Measurements from ENCODE around the gene CLDN9. TPM values are rescaled to one million over a fixed set of nuclear protein-coding genes. Genes with fewer than 3 reads are reported as not detected.

The CLDN9 gene
- total RNA-seq, 2 donors from 2014 or later: 4.7 to 11.2 TPM

DNA sequence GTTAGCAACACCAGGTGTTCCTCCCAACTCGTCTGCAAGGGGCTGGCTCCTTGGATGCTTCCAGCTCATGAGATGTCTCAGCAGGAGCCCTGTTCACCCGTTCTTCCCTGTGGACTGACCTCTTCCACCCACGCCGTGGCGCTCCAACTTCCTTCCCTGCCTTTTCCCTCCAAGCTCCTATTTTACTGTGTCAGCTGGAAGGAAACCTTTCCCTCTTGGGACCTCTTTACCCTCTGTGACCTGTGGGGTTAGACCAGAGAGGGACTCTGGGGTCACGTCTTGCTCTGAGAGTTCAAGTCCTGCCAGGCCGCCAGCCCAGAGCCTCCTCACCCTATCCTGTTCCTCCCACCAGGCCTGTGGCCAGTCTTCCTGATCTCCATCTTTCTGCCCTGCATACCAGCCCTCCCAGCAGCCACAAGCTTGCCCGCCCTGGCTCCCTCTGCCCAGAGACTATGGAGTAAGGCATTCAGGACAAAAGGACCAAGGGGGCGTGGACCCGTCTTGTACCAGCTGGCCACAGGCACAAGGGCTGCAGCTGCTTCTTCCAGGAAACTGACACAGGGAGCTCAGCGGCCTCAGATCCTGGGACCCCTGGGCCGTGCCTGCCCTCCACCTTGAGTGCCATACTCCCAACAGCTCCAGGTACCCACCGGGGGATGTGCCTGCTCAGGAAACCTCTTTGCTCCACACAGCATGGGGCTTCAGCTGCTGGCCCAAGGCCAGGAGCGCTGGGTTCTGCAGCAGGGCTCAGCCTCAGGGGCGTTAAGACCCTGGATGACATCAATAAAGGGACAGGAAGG lies 40.5 kb upstream of the CLDN9 start:
- no peak overlapping the region for H3K27ac ChIP-seq
- ATAC-seq (no peak), DNase-seq (no peak)
- no peaks in the 10 kb centered on the region for H3K36me3 ChIP-seq (replicated peaks in 1 of 2; ENCODE audit: insufficient read depth in 1 of 2, low read depth in 2 of 2)
- H3K9me3 ChIP-seq: no peaks in the 10 kb centered on the region
- H3K4me1 ChIP-seq: peaks cover 48% of the 10 kb centered on the region
- intact Hi-C loops (cut with DNase I): no loop called here
- H3K27me3 ChIP-seq: peaks cover 0 to 13% of the 10 kb centered on the region in 2 donors
- no peak overlapping the region for H3K4me3 ChIP-seq
- TF ChIP-seq, protein P1, sequence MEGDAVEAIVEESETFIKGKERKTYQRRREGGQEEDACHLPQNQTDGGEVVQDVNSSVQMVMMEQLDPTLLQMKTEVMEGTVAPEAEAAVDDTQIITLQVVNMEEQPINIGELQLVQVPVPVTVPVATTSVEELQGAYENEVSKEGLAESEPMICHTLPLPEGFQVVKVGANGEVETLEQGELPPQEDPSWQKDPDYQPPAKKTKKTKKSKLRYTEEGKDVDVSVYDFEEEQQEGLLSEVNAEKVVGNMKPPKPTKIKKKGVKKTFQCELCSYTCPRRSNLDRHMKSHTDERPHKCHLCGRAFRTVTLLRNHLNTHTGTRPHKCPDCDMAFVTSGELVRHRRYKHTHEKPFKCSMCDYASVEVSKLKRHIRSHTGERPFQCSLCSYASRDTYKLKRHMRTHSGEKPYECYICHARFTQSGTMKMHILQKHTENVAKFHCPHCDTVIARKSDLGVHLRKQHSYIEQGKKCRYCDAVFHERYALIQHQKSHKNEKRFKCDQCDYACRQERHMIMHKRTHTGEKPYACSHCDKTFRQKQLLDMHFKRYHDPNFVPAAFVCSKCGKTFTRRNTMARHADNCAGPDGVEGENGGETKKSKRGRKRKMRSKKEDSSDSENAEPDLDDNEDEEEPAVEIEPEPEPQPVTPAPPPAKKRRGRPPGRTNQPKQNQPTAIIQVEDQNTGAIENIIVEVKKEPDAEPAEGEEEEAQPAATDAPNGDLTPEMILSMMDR (IDR thresholded peaks at IDR 0.05): no peak
- TF ChIP-seq POLR2A (IDR thresholded peaks at IDR 0.05): no peak
- WGBS, 2 donors: 81 to 82% methylated on average over 13 to 14 of the region's 15 CpGs

DNA sequence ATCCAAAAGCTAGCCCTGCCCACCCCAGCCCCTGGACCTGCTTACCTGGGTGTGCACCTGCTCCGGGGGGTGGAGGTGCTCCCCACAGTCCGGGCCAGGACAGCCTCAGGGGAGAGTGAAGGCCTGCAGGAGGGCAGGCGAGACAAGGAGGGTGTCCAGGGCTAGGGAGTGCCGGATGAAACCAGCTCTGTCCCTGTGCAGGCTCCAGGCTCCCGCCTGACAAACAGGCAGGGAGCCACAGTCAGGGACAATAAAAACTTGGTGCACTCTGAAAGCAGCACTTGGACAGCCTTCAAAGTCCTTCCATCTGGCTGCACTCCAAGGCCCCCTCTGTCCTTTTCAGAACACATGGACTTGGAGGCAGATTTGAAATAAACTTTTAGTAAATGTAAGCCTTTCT lies 39.6 kb upstream of the CLDN9 start:
- WGBS, 2 donors: 61 to 90% methylated on average over 2 to 5 of the region's 5 CpGs
- H3K27me3 ChIP-seq: peaks cover 0 to 4% of the 10 kb centered on the region in 2 donors
- H3K4me1 ChIP-seq: peaks cover 50% of the 10 kb centered on the region
- no peak for ATAC-seq
- no peak overlapping the region for H3K4me3 ChIP-seq
- H3K27ac ChIP-seq: no peak overlapping the region
- no peaks in the 10 kb centered on the region for H3K36me3 ChIP-seq (replicated peaks in 1 of 2; ENCODE audit: insufficient read depth in 1 of 2, low read depth in 2 of 2)
- TF ChIP-seq, protein P1 (IDR thresholded peaks at IDR 0.05): no peak
- TF ChIP-seq POLR2A (IDR thresholded peaks at IDR 0.05): no peak
- intact Hi-C loops (cut with DNase I): no loop called here
- no peaks in the 10 kb centered on the region for H3K9me3 ChIP-seq
- no peak for DNase-seq

DNA sequence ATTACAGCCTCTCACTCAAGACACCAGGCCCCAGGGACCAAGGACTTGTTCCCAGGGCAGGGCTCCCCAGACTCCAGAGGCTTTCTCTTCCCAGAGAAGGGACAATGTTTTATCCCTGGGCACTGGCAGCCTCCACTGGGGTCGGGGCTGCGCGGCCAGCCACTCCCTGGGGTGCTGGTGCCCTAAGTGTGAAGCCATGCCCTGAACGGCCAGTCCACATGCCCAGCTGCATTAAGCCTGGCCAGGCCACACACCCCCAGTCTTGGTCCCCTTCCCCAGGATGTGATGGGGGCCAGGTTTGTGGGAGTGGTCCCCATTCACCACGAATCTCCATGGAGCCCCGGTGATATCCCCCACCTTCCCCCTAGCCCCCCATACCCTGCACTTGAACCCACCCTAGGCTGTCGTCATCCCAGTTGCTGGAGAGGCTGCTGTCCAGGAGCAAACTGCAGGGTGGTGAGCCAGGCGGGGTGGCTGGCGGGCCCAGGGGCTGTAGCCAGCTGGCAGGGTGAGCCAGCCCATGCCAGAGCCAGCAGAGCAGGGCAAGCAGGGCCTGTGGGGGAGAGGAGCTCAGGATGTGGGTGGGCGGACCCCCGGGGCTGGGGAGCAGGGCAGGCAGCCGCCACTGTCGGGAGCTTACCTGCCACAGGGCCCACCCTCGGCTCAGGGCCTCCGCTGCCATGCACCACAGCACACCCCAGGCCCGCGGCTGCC lies 39.0 kb upstream of the CLDN9 start:
- no peaks in the 10 kb centered on the region for H3K36me3 ChIP-seq (replicated peaks in 1 of 2; ENCODE audit: insufficient read depth in 1 of 2, low read depth in 2 of 2)
- H3K9me3 ChIP-seq: no peaks in the 10 kb centered on the region
- H3K4me3 ChIP-seq: no peak overlapping the region
- intact Hi-C loops (cut with DNase I): no loop called here
- H3K27me3 ChIP-seq: no peaks in the 10 kb centered on the region
- H3K27ac ChIP-seq: no peak overlapping the region
- 87 to 94% methylated on average over 9 to 15 of the region's 17 CpGs for WGBS, 2 donors
- no peak for ATAC-seq
- DNase-seq: no peak
- peaks cover 46% of the 10 kb centered on the region for H3K4me1 ChIP-seq
- TF ChIP-seq POLR2A (IDR thresholded peaks at IDR 0.05): no peak
- TF ChIP-seq, protein P1 (IDR thresholded peaks at IDR 0.05): no peak

DNA sequence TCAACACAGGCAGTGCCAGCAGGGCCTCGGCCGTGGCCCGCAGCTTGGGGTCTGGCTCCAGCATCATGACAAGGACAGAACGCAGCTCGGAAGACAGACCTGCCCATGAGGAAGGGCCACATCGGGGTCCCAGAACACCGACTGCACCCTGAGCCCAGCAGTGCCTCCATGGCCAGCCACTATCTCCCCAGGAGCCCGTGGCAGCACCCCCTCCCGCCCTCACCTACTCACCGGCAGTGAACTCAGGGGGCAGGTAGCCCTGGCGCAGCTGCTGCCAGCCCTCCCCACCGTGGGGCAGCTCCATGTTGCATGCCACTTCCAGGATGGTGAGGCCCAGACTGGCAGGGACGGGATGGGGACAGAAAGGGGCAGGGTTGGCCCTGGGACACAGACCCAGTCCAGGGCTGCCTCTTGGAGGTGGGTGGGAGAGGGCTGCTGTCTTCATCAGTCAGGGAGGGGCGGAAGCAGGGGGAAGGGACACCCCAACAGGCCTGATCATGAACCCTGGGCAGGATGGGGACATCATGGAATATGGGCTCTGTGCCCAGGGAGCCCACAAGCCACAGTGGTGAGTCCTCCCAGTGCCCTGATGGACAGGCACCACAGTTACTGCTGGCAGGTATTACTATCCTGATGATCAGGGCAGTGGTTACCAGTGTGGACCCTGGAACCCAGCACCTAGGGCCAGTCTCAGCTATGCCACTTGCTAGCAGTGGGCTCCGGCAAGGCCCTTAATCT lies 38.2 kb upstream of the CLDN9 start:
- no peak overlapping the region for H3K27ac ChIP-seq
- peaks cover 44% of the 10 kb centered on the region for H3K4me1 ChIP-seq
- H3K36me3 ChIP-seq (replicated peaks in 1 of 2; ENCODE audit: insufficient read depth in 1 of 2, low read depth in 2 of 2): no peaks in the 10 kb centered on the region
- no peak for DNase-seq
- intact Hi-C loops (cut with DNase I): no loop called here
- WGBS, 2 donors: 99 to 100% methylated on average over 1 to 6 of the region's 15 CpGs
- TF ChIP-seq POLR2A (IDR thresholded peaks at IDR 0.05): no peak
- TF ChIP-seq, protein P1 (IDR thresholded peaks at IDR 0.05): no peak
- H3K27me3 ChIP-seq: no peaks in the 10 kb centered on the region
- H3K4me3 ChIP-seq: no peak overlapping the region
- ATAC-seq: no peak
- no peaks in the 10 kb centered on the region for H3K9me3 ChIP-seq
